HG03342 (cell line): Measurements from ENCODE around the gene ATP6V0C.
"Not testable (repeated sequence)": the region's sequence is repeated elsewhere in the genome, so short reads cannot be mapped to it uniquely, and the experiment has no call there.

Source experiments
- ATAC-seq: cut with Tn5 transposase; IDR thresholded peaks from one replicate; pipeline ENCODE4 v1.9.1; 2021; ENCODE audit warnings: mild to moderate bottlenecking, moderate library complexity; ENCODE audit not compliant: unreplicated experiment

Gene ATP6V0C

GRCh38 chr16:2540912-2541311, 27.2 kb downstream of the ATP6V0C start:
- ATAC-seq: not testable (repeated sequence)

DNA sequence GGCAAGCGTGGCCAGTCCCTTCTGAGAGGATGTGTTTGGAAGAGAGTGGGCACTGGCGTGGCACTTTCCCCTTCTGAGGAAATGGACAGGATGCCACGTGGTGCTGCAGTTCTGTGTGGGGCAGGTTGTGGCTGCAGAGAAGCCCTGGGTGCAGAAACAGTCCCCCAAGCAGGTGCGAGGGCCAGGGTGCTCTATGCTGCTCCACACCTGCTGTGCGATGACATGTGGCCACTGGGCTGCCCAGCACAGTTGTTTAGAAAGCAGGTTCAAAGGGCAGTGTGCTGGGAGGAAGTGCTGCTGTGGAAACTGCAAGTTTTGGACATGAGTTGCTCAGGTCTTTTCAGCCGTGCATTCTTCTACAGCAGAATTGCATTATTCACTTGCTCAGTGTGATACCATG, 27.7 kb downstream of the ATP6V0C start:
- not testable (repeated sequence) for ATAC-seq

DNA sequence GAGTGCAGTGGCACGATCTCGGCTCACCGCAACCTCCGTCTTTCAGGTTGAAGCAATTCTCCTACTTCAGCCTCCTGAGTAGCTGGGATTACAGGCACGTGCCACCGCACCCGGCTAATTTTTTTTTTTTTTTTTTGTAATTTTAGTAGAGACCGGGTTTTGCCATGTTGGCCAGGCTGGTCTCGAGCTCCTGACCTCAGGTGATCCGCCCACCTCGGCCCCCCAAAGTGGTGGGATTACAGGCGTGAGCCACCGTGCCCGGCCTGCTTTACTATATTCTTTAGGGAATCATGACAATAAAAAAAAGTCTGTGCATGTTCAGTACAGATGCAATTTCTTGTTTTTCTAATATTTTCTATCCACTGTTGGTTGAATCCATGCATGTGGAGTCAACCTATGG, 30.0 kb downstream of the ATP6V0C start:
- ATAC-seq: not testable (repeated sequence)

- ATAC-seq: not testable (repeated sequence)
Observed at GRCh38 chr16:2550283-2550878, 36.6 kb downstream of the ATP6V0C start.

DNA sequence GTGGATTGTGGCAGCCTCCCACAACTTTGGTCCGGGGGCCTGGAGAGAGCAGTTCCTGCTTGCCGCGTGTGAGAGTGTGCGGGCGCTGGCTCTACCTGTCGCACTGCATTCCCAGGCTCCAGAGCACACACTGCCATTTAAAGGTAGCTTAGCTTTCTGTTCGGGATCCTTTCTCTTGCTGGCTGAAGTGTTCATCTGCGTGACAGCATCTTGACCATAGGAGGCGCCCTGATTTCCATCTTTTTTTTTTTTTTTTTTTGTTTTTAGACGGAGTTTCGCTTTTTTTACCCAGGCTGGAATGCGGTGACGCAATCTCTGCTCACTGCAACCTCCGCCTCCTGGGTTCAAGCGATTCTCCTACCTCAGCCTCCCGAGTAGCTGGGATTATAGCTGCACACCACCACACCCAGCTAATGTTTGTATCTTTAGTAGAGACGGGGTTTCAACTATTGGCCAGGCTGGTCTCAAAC, 37.7 kb downstream of the ATP6V0C start:
- ATAC-seq: not testable (repeated sequence)

DNA sequence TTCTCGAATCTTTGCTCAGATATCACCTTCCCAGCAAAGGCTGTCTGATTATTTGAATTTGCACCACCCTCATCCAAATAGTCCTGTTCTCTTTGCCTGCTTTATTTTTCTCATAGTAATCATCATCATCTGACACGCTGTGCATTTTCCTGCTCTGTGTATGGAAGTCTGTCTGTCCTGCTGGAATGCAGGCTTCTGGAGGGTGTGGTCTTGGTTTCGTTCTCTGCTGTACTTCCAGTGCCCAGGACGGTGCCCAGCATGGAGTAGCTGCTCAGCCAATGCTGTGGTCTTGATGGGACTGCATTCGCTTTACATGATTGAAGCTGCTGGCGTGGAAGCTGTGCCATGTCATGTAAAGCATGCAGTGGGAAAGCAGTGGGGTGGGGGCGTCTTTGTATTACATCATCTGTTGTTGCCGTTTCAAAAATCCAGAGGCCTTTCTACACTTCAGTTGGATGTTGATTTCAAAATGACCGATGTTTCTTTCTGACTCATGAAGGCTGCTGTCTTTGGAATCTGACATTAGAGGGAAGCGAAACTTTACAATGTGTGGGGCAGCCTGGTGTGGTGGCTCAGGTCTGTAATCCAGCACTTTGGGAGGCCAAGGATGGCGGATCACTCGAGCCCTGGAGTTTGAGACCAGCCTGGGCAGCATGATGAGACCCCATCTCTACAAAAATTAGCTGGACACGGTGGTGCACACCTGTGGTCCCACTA, 41.1 kb downstream of the ATP6V0C start:
- not testable (repeated sequence) for ATAC-seq

DNA sequence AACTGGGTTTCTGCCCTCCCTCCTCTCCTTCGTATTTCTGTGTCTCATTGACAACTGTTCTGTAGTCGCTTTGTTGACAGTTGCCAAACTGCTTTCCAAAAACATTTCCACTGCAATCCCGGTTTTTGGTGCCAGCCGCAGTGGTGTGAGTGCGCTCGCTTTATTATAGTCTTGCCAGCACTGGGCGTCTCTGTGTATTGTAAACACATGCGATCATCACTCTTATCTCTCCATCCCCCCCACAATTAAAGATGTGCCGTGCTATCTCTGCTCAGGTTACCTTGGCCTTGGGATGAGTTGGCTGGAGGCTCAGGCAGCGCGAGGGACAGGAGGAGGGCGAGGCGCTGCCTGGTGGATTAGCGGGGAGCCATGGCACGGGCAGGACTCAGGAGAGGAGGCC, 43.4 kb downstream of the ATP6V0C start:
- ATAC-seq: not testable (repeated sequence)

DNA sequence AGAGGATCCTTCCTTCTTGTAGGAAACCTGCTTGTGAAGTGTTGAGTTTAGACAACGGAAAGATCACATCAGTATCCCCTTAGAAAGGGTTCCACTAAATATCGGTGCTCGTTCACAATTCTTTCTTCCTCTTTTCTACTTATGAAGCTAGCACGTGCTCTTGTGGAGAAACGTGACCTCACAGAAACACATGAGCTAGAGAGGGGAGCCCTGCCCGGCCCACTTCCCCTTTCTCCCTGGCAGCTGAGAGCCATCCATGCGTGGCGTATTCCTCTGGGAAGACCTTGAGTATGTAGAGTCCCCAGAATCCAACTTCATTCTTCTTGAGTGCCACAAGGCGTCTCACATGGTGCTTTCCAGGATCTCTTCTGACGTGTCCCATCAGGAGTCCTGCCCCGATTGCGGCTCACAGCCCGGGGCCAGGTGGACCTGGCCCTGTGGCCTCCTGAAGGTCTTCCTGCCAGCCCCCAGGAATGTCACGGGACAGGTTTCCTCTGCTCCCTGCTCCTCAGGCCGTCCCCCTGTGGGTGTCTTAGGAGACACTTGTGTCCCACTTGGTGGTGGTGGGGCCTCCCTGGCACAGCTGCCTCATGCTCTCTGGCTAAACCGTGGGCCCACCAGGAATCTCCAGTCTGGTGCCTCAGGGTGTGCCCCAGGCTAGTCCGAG, 46.5 kb downstream of the ATP6V0C start:
- peak; percentile 48 for ATAC-seq

DNA sequence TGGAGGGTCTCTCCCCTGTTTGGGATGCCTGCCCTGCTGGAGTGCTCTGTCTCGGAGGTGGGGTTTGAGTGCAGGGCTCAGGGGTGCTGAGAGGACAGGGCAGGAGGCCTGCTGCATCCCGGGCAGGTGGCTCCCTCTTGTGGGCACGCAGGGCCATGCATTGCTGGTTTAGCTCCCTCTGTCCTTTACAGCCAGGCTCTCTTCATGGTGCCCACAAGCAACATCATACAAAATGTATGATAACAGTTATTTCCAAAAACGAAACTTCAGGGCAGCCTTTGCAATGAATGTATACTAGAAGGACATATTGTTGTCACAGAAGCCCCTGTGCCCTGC, 47.0 kb downstream of the ATP6V0C start:
- ATAC-seq: peak; percentile 53

DNA sequence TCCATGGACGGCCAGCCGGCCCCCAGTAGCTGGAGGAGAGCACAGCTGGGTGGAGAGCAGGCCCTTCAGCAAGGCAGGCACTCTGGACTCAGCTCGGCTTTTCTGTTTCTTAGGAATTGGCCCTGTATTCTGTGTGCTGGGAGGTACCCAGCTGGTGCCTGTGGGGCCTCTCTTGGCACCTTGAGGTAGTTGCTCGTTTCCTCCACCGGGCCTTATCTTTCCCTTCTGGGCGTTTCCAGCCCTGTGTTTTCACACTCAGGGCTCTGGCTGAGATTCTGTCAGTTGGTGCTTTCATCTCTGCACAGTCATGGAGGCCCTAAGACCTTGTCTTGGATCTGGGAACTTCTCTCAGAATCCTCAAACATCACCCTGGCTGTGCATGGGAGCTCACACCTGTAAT, 53.8 kb downstream of the ATP6V0C start:
- ATAC-seq: not testable (repeated sequence)

DNA sequence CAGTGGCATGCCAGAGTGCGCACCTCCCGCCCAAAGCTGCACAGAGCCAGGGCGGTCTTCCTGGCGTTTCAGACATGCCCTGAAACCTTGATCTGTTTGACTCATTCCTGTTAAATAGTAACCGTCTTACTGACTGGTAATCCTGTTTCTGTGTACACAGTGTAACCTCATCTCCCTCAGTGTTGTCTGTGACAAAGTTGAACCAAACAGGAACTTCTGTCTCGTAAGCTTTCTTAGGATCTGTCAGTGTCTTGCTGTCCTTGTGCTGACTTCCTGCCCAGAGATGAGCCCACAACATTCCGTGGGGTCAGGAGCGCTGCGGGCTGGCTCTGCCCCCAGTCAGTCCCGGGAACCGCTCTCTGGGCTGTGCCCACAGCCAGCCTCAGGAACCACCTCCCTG, 54.8 kb downstream of the ATP6V0C start:
- not testable (repeated sequence) for ATAC-seq
